H9 (cell line): ENCODE measurements around the gene PTPN21. TPM values are rescaled to one million over a fixed set of nuclear protein-coding genes. Genes with fewer than 3 reads are reported as not detected.

Source experiments
- DNase-seq: peaks from one replicate; pipeline ENCODE4 v3.0.0-alpha.2; 2017
- H2AFZ ChIP-seq: one replicate; pipeline ENCODE4 v1.6.1; 2013; ENCODE audit warnings: mild to moderate bottlenecking, low read length, control low read depth, moderate library complexity
- H2AK5ac ChIP-seq: 2 replicates; pipeline ENCODE4 v1.6.1; 2013; ENCODE audit warnings: low read length, control low read depth, mixed read lengths; ENCODE audit not compliant: insufficient read length
- H2BK120ac ChIP-seq: one replicate; pipeline ENCODE4 v1.6.1; 2013; ENCODE audit warnings: low read depth, mild to moderate bottlenecking, low read length, control low read depth, inconsistent platforms; ENCODE audit not compliant: poor library complexity, severe bottlenecking
- H2BK12ac ChIP-seq: 2 replicates; pipeline ENCODE4 v1.6.1; 2013; ENCODE audit warnings: low read length, control low read depth, mixed read lengths, low read depth; ENCODE audit not compliant: insufficient read length
- H2BK15ac ChIP-seq: 2 replicates; pipeline ENCODE4 v1.6.1; 2013; ENCODE audit warnings: low read depth, low read length, control low read depth
- H2BK20ac ChIP-seq: one replicate; pipeline ENCODE4 v1.6.1; 2013; ENCODE audit warnings: low read depth, mild to moderate bottlenecking, low read length, control low read depth, inconsistent platforms; ENCODE audit not compliant: poor library complexity, severe bottlenecking
- H2BK5ac ChIP-seq: 2 replicates; pipeline ENCODE4 v1.6.1; 2013; ENCODE audit warnings: low read length, control low read depth, mixed read lengths; ENCODE audit not compliant: insufficient read length
- H3K14ac ChIP-seq: 2 replicates; pipeline ENCODE4 v1.6.1; 2013; ENCODE audit warnings: low read length, control low read depth; ENCODE audit not compliant: insufficient read depth
- H3K18ac ChIP-seq: 2 replicates; pipeline ENCODE4 v1.6.1; 2013; ENCODE audit warnings: low read depth, mild to moderate bottlenecking, mixed read lengths, low read length, control low read depth; ENCODE audit not compliant: insufficient read length
- H3K23ac ChIP-seq: 2 replicates; pipeline ENCODE4 v1.6.1; 2013; ENCODE audit warnings: low read length, control low read depth, mixed read lengths, low read depth; ENCODE audit not compliant: insufficient read length
- H3K23me2 ChIP-seq: 2 replicates; pipeline ENCODE4 v1.6.1; 2013; ENCODE audit warnings: low read depth, mild to moderate bottlenecking, mixed read lengths, low read length, control low read depth; ENCODE audit not compliant: insufficient read length, poor library complexity, severe bottlenecking
- H3K27ac ChIP-seq: 2 replicates; pipeline ENCODE4 v1.5.1; 2013; ENCODE audit warnings: low read length, control low read depth, mixed read lengths, low read depth; ENCODE audit not compliant: insufficient read length
- H3K27me3 ChIP-seq: 2 replicates; pipeline ENCODE4 v1.6.1; 2013; ENCODE audit warnings: low read length, control low read depth, inconsistent platforms; ENCODE audit not compliant: insufficient read depth
- H3K4ac ChIP-seq: 2 replicates; pipeline ENCODE4 v1.6.1; 2013; ENCODE audit warnings: low read depth, mild to moderate bottlenecking, control low read depth, inconsistent platforms, low read length, moderate library complexity
- H3K4me1 ChIP-seq: 2 replicates; pipeline ENCODE4 v1.6.1; 2013; ENCODE audit warnings: low read length, control low read depth, inconsistent platforms; ENCODE audit not compliant: insufficient read depth
- H3K4me2 ChIP-seq: 2 replicates; pipeline ENCODE4 v1.6.1; 2013; ENCODE audit warnings: low read length, control low read depth, mixed read lengths; ENCODE audit not compliant: insufficient read length, insufficient read depth
- H3K56ac ChIP-seq: 2 replicates; pipeline ENCODE4 v1.6.1; 2013; ENCODE audit warnings: low read depth, mild to moderate bottlenecking, mixed read lengths, low read length, control low read depth; ENCODE audit not compliant: insufficient read length
- H3K79me1 ChIP-seq: 2 replicates; pipeline ENCODE4 v1.6.1; 2013; ENCODE audit warnings: low read depth, mild to moderate bottlenecking, moderate library complexity, low read length, control low read depth, inconsistent platforms; ENCODE audit not compliant: insufficient read depth, poor library complexity, severe bottlenecking
- H3K79me2 ChIP-seq: 2 replicates; pipeline ENCODE4 v1.6.1; 2013; ENCODE audit warnings: low read length, control low read depth, inconsistent platforms; ENCODE audit not compliant: insufficient read depth
- H3K9ac ChIP-seq: 2 replicates; pipeline ENCODE4 v1.6.1; 2013; ENCODE audit warnings: low read length, control low read depth, mixed read lengths; ENCODE audit not compliant: insufficient read length; ENCODE audit errors: extremely low read depth
- H3K9me3 ChIP-seq: one replicate; pipeline ENCODE4 v1.6.1; 2013; ENCODE audit warnings: low read depth, low read length, inconsistent platforms; ENCODE audit not compliant: control insufficient read depth
- H3T11ph ChIP-seq: one replicate; pipeline ENCODE4 v1.6.1; 2013; ENCODE audit warnings: mild to moderate bottlenecking, low read length, control low read depth, inconsistent platforms
- H4K20me1 ChIP-seq: one replicate; pipeline ENCODE4 v1.6.1; 2013; ENCODE audit not compliant: control insufficient read depth, insufficient read length, insufficient read depth
- H4K5ac ChIP-seq: 2 replicates; pipeline ENCODE4 v1.6.1; 2013; ENCODE audit warnings: low read depth, mild to moderate bottlenecking, mixed read lengths, low read length, control low read depth; ENCODE audit not compliant: insufficient read length
- H4K8ac ChIP-seq: replicated peaks from 2 replicates; pipeline ENCODE4 v1.6.1; 2013; ENCODE audit warnings: low read length, control low read depth, mixed read lengths, low read depth; ENCODE audit not compliant: insufficient read length
- H4K91ac ChIP-seq: 2 replicates; pipeline ENCODE4 v1.6.1; 2013; ENCODE audit warnings: low read depth, mild to moderate bottlenecking, moderate library complexity, mixed read lengths, low read length, control low read depth; ENCODE audit not compliant: insufficient read length
- H3K27ac Mint-ChIP-seq, 3 experiments: 2 replicates in 2 of 3; 3 replicates in 1 of 3; pipeline ENCODE4 v1.8.0; 2020 to 2021; ENCODE audit warnings: mixed read lengths in 3 of 3, mild to moderate bottlenecking in 1 of 3, moderate library complexity in 1 of 3
- H3K27me3 Mint-ChIP-seq: 2 replicates; pipeline ENCODE4 v1.8.0; 2021; ENCODE audit warnings: low read depth, mild to moderate bottlenecking, moderate library complexity, mixed read lengths
- H3K36me3 Mint-ChIP-seq, 3 experiments: 2 replicates in 2 of 3; 3 replicates in 1 of 3; pipeline ENCODE4 v1.8.0; 2020 to 2021; ENCODE audit warnings: low read depth in 3 of 3, mixed read lengths in 3 of 3; ENCODE audit not compliant: insufficient read depth in 1 of 3
- H3K4me1 Mint-ChIP-seq, 2 experiments: 2 replicates each; pipeline ENCODE4 v1.8.0; 2020; ENCODE audit warnings: mixed read lengths in 2 of 2
- H3K4me3 Mint-ChIP-seq, 2 experiments: 2 replicates in 1 of 2; 3 replicates in 1 of 2; pipeline ENCODE4 v1.8.0; 2020 to 2021; ENCODE audit warnings: mild to moderate bottlenecking in 2 of 2, mixed read lengths in 2 of 2, moderate library complexity in 1 of 2
- H3K9me3 Mint-ChIP-seq, 2 experiments: 2 replicates in 1 of 2; 3 replicates in 1 of 2; pipeline ENCODE4 v1.8.0; 2020; ENCODE audit warnings: mild to moderate bottlenecking in 2 of 2, mixed read lengths in 2 of 2, moderate library complexity in 1 of 2
- WGBS: extraction: QIAGEN DNeasy Blood & Tissue Kit; methylation state at CpG from one replicate; pipeline ENCODE4 v1.1.7; 2013; ENCODE audit warnings: missing lambda C conversion rate, low lambda C conversion rate, mixed read lengths; ENCODE audit not compliant: insufficient read length; ENCODE audit errors: extremely low coverage; 5-methylcytosine and 5-hydroxymethylcytosine counted together
- total RNA-seq: library from RNA; stranded (reverse); gene quantifications from 2 replicates; pipeline ENCODE4 v1.2.1, GENCODE V29; 2021
- TF ChIP-seq, protein P1 (sequence below): fragments of 200-600 bp; sonication (generic); conservative IDR thresholded peaks from 3 replicates; pipeline ENCODE4 v1.8.0; 2021; ENCODE audit warnings: antibody characterized with exemption, mild to moderate bottlenecking

Gene PTPN21
- total RNA-seq, 1 experiment from 2014 or later: 14.3 TPM

DNA sequence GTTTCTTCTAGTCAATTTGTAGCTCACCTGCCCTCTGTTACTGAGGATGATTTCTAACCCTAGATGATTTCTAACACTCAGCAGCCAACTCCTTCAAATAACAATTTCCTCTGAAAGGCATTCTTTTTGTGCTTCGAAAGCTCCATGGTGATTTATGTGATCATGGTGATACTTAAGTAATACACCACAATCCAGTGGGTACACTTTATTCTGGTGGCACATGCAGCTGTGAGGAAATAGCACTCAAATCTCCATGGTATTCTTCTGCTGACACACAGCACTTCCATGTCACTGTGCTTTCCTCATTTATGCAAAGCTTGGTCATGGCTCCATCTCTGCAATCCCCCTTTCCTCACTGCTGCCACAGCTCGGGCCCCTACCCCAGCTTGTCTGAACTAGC is 73.7 kb downstream of the PTPN21 start:
- H3K79me2 ChIP-seq: 0 out of 2 replicates have a peak, but pooled peaks cover 2% of the 10 kb centered on the region
- no peak overlapping the region for H3T11ph ChIP-seq
- H3K27me3 Mint-ChIP-seq: no peaks in the 10 kb centered on the region
- no peak overlapping the region for H3K4me2 ChIP-seq
- no peak overlapping the region for H3K27ac ChIP-seq
- no peak overlapping the region for H4K91ac ChIP-seq
- WGBS: no CpG with 5 or more reads among the region's 2 CpGs
- no peak overlapping the region for H2BK20ac ChIP-seq
- no peak overlapping the region for H3K4me3 Mint-ChIP-seq
- no peak overlapping the region for H2BK15ac ChIP-seq
- no peaks in the 10 kb centered on the region for H3K79me1 ChIP-seq
- no peak overlapping the region for H3K14ac ChIP-seq
- no peaks in the 10 kb centered on the region for H3K23me2 ChIP-seq
- no peak overlapping the region for H3K56ac ChIP-seq
- H4K20me1 ChIP-seq: peaks cover 2% of the 10 kb centered on the region
- H2AFZ ChIP-seq: no peak overlapping the region
- no peak overlapping the region for H2AK5ac ChIP-seq
- no peaks in the 10 kb centered on the region; the same call in 1 of the 2 replicates for H3K4me1 ChIP-seq
- no peak overlapping the region for H3K18ac ChIP-seq
- H3K23ac ChIP-seq: no peak overlapping the region
- H3K9me3 Mint-ChIP-seq: no peaks in the 10 kb centered on the region
- H2BK120ac ChIP-seq: no peak overlapping the region
- H2BK5ac ChIP-seq: no peak overlapping the region
- H3K4ac ChIP-seq: no peak overlapping the region
- peaks cover 10 to 49% (median 48%) of the 10 kb centered on the region in 3 experiments for H3K36me3 Mint-ChIP-seq
- H2BK12ac ChIP-seq: no peak overlapping the region
- no peak for DNase-seq
- peaks cover 47 to 50% of the 10 kb centered on the region in 2 experiments for H3K4me1 Mint-ChIP-seq
- no peaks in the 10 kb centered on the region for H3K27me3 ChIP-seq
- H4K8ac ChIP-seq: no peak overlapping the region
- no peaks in the 10 kb centered on the region for H3K9me3 ChIP-seq
- H3K27ac Mint-ChIP-seq: peak overlapping the region in 1 of 3 experiments; percentile 1; a peak in 1 of 7 replicates
- H4K5ac ChIP-seq: no peak overlapping the region
- no peak overlapping the region for H3K9ac ChIP-seq
- TF ChIP-seq, protein P1, sequence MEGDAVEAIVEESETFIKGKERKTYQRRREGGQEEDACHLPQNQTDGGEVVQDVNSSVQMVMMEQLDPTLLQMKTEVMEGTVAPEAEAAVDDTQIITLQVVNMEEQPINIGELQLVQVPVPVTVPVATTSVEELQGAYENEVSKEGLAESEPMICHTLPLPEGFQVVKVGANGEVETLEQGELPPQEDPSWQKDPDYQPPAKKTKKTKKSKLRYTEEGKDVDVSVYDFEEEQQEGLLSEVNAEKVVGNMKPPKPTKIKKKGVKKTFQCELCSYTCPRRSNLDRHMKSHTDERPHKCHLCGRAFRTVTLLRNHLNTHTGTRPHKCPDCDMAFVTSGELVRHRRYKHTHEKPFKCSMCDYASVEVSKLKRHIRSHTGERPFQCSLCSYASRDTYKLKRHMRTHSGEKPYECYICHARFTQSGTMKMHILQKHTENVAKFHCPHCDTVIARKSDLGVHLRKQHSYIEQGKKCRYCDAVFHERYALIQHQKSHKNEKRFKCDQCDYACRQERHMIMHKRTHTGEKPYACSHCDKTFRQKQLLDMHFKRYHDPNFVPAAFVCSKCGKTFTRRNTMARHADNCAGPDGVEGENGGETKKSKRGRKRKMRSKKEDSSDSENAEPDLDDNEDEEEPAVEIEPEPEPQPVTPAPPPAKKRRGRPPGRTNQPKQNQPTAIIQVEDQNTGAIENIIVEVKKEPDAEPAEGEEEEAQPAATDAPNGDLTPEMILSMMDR: no peak
